ENCODE data around the gene USP31. TPM values are rescaled to one million over a fixed set of nuclear protein-coding genes. Genes with fewer than 3 reads are reported as not detected.

The USP31 gene
- total and polyA plus RNA-seq, 2 of the 13 experiments (the other 11 are each of a cell fraction or from before 2014, with no cell fraction given): 22.5 to 23.3 TPM

- TF ChIP-seq ZHX2 (IDR thresholded peaks at IDR 0.05; ENCODE audit: low read depth) (peak; percentile 98), ZHX2 (CRISPR knock-in tag; IDR thresholded peaks at IDR 0.05; ENCODE audit: borderline replicate concordance) (no peak), MLX (CRISPR knock-in tag; IDR thresholded peaks at IDR 0.05) (peak; percentile 56; the same call in 1 of the 2 replicates), ZNF609 (CRISPR knock-in tag; IDR thresholded peaks at IDR 0.05; ENCODE audit: borderline replicate concordance) (peak; percentile 46; the same call in 1 of the 2 replicates), ZSCAN20 (CRISPR knock-in tag; IDR thresholded peaks at IDR 0.05; ENCODE audit: borderline replicate concordance) (no peak), ZBTB2 (CRISPR knock-in tag; IDR thresholded peaks at IDR 0.05; ENCODE audit: low read depth) (peak; percentile 69), ZNF720 (CRISPR knock-in tag; IDR thresholded peaks at IDR 0.05) (0 out of 2 replicates have a peak, but pooled peaks have one; percentile 87), AKAP8 (CRISPR knock-in tag; IDR thresholded peaks at IDR 0.05) (peak; percentile 78), REXO4 (CRISPR knock-in tag; IDR thresholded peaks at IDR 0.05; ENCODE audit: borderline replicate concordance) (no peak), ZNF546 (CRISPR knock-in tag; conservative IDR thresholded peaks at IDR 0.05) (0 out of 2 replicates have a peak, but pooled peaks have one; percentile 20), SALL2 (CRISPR knock-in tag; IDR thresholded peaks at IDR 0.05) (peak; percentile 86)
Observed at GRCh38 chr16:23149267-23149992, at the start of gene USP31 (continued).

All from HepG2 (cell line).